ENCODE results near the gene TNIK. TPM values are rescaled to one million over a fixed set of nuclear protein-coding genes. Genes with fewer than 3 reads are reported as not detected.
"Not testable (repeated sequence)": the region's sequence is repeated elsewhere in the genome, so short reads cannot be mapped to it uniquely, and the experiment has no call there.

The TNIK gene
- total RNA-seq, 4 donors from 2014 or later, result 30.3 to 39.0 (median 36.8) TPM

GRCh38 chr3:171311784-171312183 is 148.4 kb downstream of the TNIK start:
- Histone ChIP-seq H3K4me3 (no peak overlapping the region), H3K27ac (replicated peaks in 1 of 4) (no peak overlapping the region), H3K36me3 (no peaks in the 10 kb centered on the region), H3K27me3 (no peaks in the 10 kb centered on the region), H3K4me1 (peaks cover 3 to 24% (median 18%) of the 10 kb centered on the region in 4 donors), H3K9me3 (no peaks in the 10 kb centered on the region)
- intact Hi-C loops (cut with DNase I), result no loop called here
- DNase-seq (ENCODE audit: extremely low spot score), result no peak
- WGBS, result 75% methylated on average over 6 of the region's 6 CpGs
- no peak for TF ChIP-seq CTCF (IDR thresholded peaks at IDR 0.05)

- Histone ChIP-seq H3K4me1 (peaks cover 3 to 39% (median 32%) of the 10 kb centered on the region in 4 donors), H3K27me3 (no peaks in the 10 kb centered on the region), H3K27ac (replicated peaks in 1 of 4) (no peak overlapping the region), H3K4me3 (no peak overlapping the region), H3K36me3 (no peaks in the 10 kb centered on the region), H3K9me3 (no peaks in the 10 kb centered on the region)
- intact Hi-C loops (cut with DNase I), result no loop called here
- no peak for DNase-seq (ENCODE audit: extremely low spot score)
- TF ChIP-seq POLR2AphosphoS5 (IDR thresholded peaks at IDR 0.05), result no peak
- TF ChIP-seq CTCF (IDR thresholded peaks at IDR 0.05), result no peak
- TF ChIP-seq POLR2A (IDR thresholded peaks at IDR 0.05; ENCODE audit: low read depth), result no peak
- TF ChIP-seq EP300 (IDR thresholded peaks at IDR 0.05), result no peak
These were observed 150.3 kb downstream of the TNIK start for GRCh38 chr3:171309906-171310359.

GRCh38 chr3:171307988-171308387 is 152.2 kb downstream of the TNIK start:
- no peak overlapping the region for H3K4me3 ChIP-seq
- H3K4me1 ChIP-seq, result peaks cover 3 to 48% (median 34%) of the 10 kb centered on the region in 4 donors
- H3K9me3 ChIP-seq, result no peaks in the 10 kb centered on the region
- H3K27me3 ChIP-seq, result no peaks in the 10 kb centered on the region
- H3K27ac ChIP-seq (replicated peaks in 1 of 4), result peak overlapping the region in 1 of 4 donors; percentile 86
- 93% methylated on average over 2 of the region's 2 CpGs for WGBS
- intact Hi-C loops (cut with DNase I), result no loop called here
- DNase-seq (ENCODE audit: extremely low spot score), result no peak
- no peaks in the 10 kb centered on the region for H3K36me3 ChIP-seq
- TF ChIP-seq EP300 (IDR thresholded peaks at IDR 0.05) (no peak), POLR2A (IDR thresholded peaks at IDR 0.05; ENCODE audit: low read depth) (no peak), CTCF (IDR thresholded peaks at IDR 0.05) (no peak), POLR2AphosphoS5 (IDR thresholded peaks at IDR 0.05) (no peak)

GRCh38 chr3:171307046-171307585 is 153.1 kb downstream of the TNIK start:
- H3K27me3 ChIP-seq, result no peaks in the 10 kb centered on the region
- intact Hi-C loops (cut with DNase I), result no loop called here
- H3K4me3 ChIP-seq, result peak overlapping the region; percentile 7 to 32 (median 22)
- no peak for DNase-seq (ENCODE audit: extremely low spot score)
- 46% methylated on average over 4 of the region's 4 CpGs for WGBS
- no peaks in the 10 kb centered on the region for H3K9me3 ChIP-seq
- H3K4me1 ChIP-seq, result peaks cover 3 to 43% (median 30%) of the 10 kb centered on the region in 4 donors
- no peak for TF ChIP-seq POLR2A (IDR thresholded peaks at IDR 0.05; ENCODE audit: low read depth)
- no peak for TF ChIP-seq POLR2AphosphoS5 (IDR thresholded peaks at IDR 0.05)
- TF ChIP-seq CTCF (IDR thresholded peaks at IDR 0.05), result no peak
- no peak for TF ChIP-seq EP300 (IDR thresholded peaks at IDR 0.05)
- H3K36me3 ChIP-seq, result no peaks in the 10 kb centered on the region
- H3K27ac ChIP-seq (replicated peaks in 1 of 4), result peak overlapping the region; percentile 70 to 86 (median 79)

- peaks cover 3 to 43% (median 32%) of the 10 kb centered on the region in 4 donors for H3K4me1 ChIP-seq
- H3K27ac ChIP-seq (replicated peaks in 1 of 4), result peak overlapping the region; percentile 70 to 86 (median 79)
- no peak for DNase-seq (ENCODE audit: extremely low spot score)
- H3K4me3 ChIP-seq, result peak overlapping the region; percentile 7 to 32 (median 22)
- no peaks in the 10 kb centered on the region for H3K36me3 ChIP-seq
- no peaks in the 10 kb centered on the region for H3K9me3 ChIP-seq
- WGBS, result 18% methylated on average over 6 of the region's 6 CpGs
- intact Hi-C loops (cut with DNase I), result no loop called here
- H3K27me3 ChIP-seq, result no peaks in the 10 kb centered on the region
- TF ChIP-seq CTCF (IDR thresholded peaks at IDR 0.05) (no peak), EP300 (IDR thresholded peaks at IDR 0.05) (no peak), POLR2A (IDR thresholded peaks at IDR 0.05; ENCODE audit: low read depth) (no peak), POLR2AphosphoS5 (IDR thresholded peaks at IDR 0.05) (peak; percentile 41 to 65)
These were observed 153.6 kb downstream of the TNIK start for GRCh38 chr3:171306631-171307030.

GRCh38 chr3:171305823-171306222 is 154.4 kb downstream of the TNIK start:
- 80% methylated on average over 3 of the region's 3 CpGs for WGBS
- H3K27me3 ChIP-seq; intact Hi-C loops (cut with DNase I); H3K9me3 ChIP-seq; DNase-seq (ENCODE audit: extremely low spot score); H3K4me3 ChIP-seq; H3K36me3 ChIP-seq: not testable (repeated sequence)
- Histone ChIP-seq H3K27ac (replicated peaks in 1 of 4) (peak overlapping the region; percentile 70 to 86 (median 79)), H3K4me1 (peaks cover 3 to 46% (median 35%) of the 10 kb centered on the region in 4 donors)

GRCh38 chr3:171304498-171304897 is 155.7 kb downstream of the TNIK start:
- WGBS, result 94% methylated on average over 4 of the region's 4 CpGs
- peaks cover 3 to 47% (median 30%) of the 10 kb centered on the region in 4 donors for H3K4me1 ChIP-seq
- H3K9me3 ChIP-seq; intact Hi-C loops (cut with DNase I); H3K27me3 ChIP-seq; DNase-seq (ENCODE audit: extremely low spot score); H3K36me3 ChIP-seq; H3K4me3 ChIP-seq: not testable (repeated sequence)
- H3K27ac ChIP-seq (replicated peaks in 1 of 4), result peak overlapping the region; percentile 70 to 86 (median 79)

Measured in esophagus muscularis mucosa (tissue), 4 donors.